CD14-positive monocyte (primary cell): ENCODE results near the gene VWA1. TPM values are rescaled to one million over a fixed set of nuclear protein-coding genes. Genes with fewer than 3 reads are reported as not detected.

Source experiments
- DNase-seq, 3 donors: peaks; one replicate each; pipeline ENCODE4 v3.0.0-alpha.2; 2011 to 2022
- H2AFZ ChIP-seq: 2 replicates; pipeline ENCODE4 v1.6.0; 2012; ENCODE audit warnings: mild to moderate bottlenecking, low read depth, low read length, inconsistent platforms; ENCODE audit not compliant: insufficient read depth, poor library complexity, severe bottlenecking
- H3K27ac ChIP-seq, 2 donors: 1 replicate in 1 of 2; 2 replicates in 1 of 2; pipeline ENCODE4 v1.5.1; 2012 to 2013; ENCODE audit warnings: low read length in 2 of 2, control low read depth in 1 of 2, inconsistent platforms in 1 of 2, low read depth in 1 of 2, mild to moderate bottlenecking in 1 of 2
- H3K27me3 ChIP-seq, 2 donors: one replicate each; pipeline versions ENCODE4 v1.6.0 to v1.6.1; 2011 to 2013; ENCODE audit warnings: low read length in 2 of 2; ENCODE audit not compliant: control insufficient read depth in 2 of 2, insufficient read depth in 2 of 2
- H3K36me3 ChIP-seq, 2 donors: replicated peaks in 1 of 2; 1 replicate in 1 of 2; 2 replicates in 1 of 2; pipeline versions ENCODE4 v1.5.1 to v1.6.1; 2012 to 2013; ENCODE audit warnings: low read length in 2 of 2, control low read depth in 1 of 2, inconsistent platforms in 1 of 2, mild to moderate bottlenecking in 1 of 2; ENCODE audit not compliant: insufficient read depth in 2 of 2, control insufficient read depth in 1 of 2
- H3K4me1 ChIP-seq, 2 donors: 1 replicate in 1 of 2; 2 replicates in 1 of 2; pipeline versions ENCODE4 v1.5.1 to v1.6.1; 2012 to 2013; ENCODE audit warnings: low read length in 2 of 2, control low read depth in 1 of 2, inconsistent platforms in 1 of 2, mild to moderate bottlenecking in 1 of 2, moderate library complexity in 1 of 2; ENCODE audit not compliant: insufficient read depth in 2 of 2, control insufficient read depth in 1 of 2
- H3K4me2 ChIP-seq: replicated peaks from 2 replicates; pipeline ENCODE3; 2012; ENCODE audit warnings: low read length, moderate library complexity, mild to moderate bottlenecking; ENCODE audit not compliant: poor library complexity, severe bottlenecking; ENCODE audit errors: extremely low read depth
- H3K4me3 ChIP-seq, 3 experiments: fragments of 200-600 bp in 1 of 3; sonication (generic) in 1 of 3; replicated peaks in 1 of 3; 1 replicate in 2 of 3; 2 replicates in 1 of 3; pipeline ENCODE4 v1.5.1; 2011 to 2013; ENCODE audit warnings: low read length in 3 of 3, mild to moderate bottlenecking in 3 of 3, control low read depth in 2 of 3, low read depth in 2 of 3, inconsistent platforms in 1 of 3, moderate library complexity in 1 of 3
- H3K79me2 ChIP-seq: 2 replicates; pipeline ENCODE4 v1.6.0; 2012; ENCODE audit warnings: mild to moderate bottlenecking, control low read depth, inconsistent platforms, low read length, moderate library complexity; ENCODE audit not compliant: insufficient read depth
- H3K9ac ChIP-seq: 2 replicates; pipeline ENCODE4 v1.6.0; 2017; ENCODE audit warnings: low read length, mild to moderate bottlenecking; ENCODE audit not compliant: insufficient read depth, poor library complexity, severe bottlenecking
- H3K9me3 ChIP-seq, 2 donors: replicated peaks in 1 of 2; 1 replicate in 1 of 2; 2 replicates in 1 of 2; pipeline versions ENCODE4 v1.5.1 to v1.6.1; 2012 to 2013; ENCODE audit warnings: low read length in 2 of 2, control low read depth in 1 of 2; ENCODE audit not compliant: control insufficient read depth in 1 of 2, insufficient read depth in 1 of 2
- H4K20me1 ChIP-seq: 2 replicates; pipeline ENCODE4 v1.6.0; 2012; ENCODE audit warnings: mild to moderate bottlenecking, low read length, control low read depth, moderate library complexity; ENCODE audit not compliant: insufficient read depth
- H3K27ac Mint-ChIP-seq, 7 donors: one replicate each; pipeline ENCODE4 v1.8.0; 2020; ENCODE audit warnings: mild to moderate bottlenecking in 7 of 7, mixed read lengths in 7 of 7, moderate library complexity in 6 of 7, inconsistent platforms in 2 of 7
- H3K27me3 Mint-ChIP-seq, 3 donors: one replicate each; pipeline ENCODE4 v1.8.0; 2021 to 2022; ENCODE audit warnings: low read depth in 3 of 3, mild to moderate bottlenecking in 3 of 3, mixed read lengths in 3 of 3, moderate library complexity in 3 of 3, inconsistent platforms in 1 of 3
- H3K36me3 Mint-ChIP-seq, 2 donors: one replicate each; pipeline ENCODE4 v1.8.0; 2020; ENCODE audit warnings: mixed read lengths in 2 of 2, inconsistent platforms in 1 of 2, mild to moderate bottlenecking in 1 of 2
- H3K4me1 Mint-ChIP-seq: one replicate; pipeline ENCODE4 v1.8.0; 2020; ENCODE audit warnings: mild to moderate bottlenecking, mixed read lengths
- H3K4me3 Mint-ChIP-seq, 2 donors: one replicate each; pipeline ENCODE4 v1.8.0; 2020; ENCODE audit warnings: mild to moderate bottlenecking in 2 of 2, mixed read lengths in 2 of 2, moderate library complexity in 1 of 2
- H3K9me3 Mint-ChIP-seq, 7 donors: one replicate each; pipeline ENCODE4 v1.8.0; 2020 to 2022; ENCODE audit warnings: mixed read lengths in 7 of 7, mild to moderate bottlenecking in 6 of 7, moderate library complexity in 6 of 7, inconsistent platforms in 2 of 7
- CTCF ChIP-seq: fragments of 200-600 bp; IDR thresholded peaks from one replicate; pipeline ENCODE4 v1.8.0; 2022; ENCODE audit warnings: antibody characterized with exemption, mild to moderate bottlenecking
- WGBS: methylation state at CpG from one replicate; pipeline ENCODE4 v1.1.5; 2013; ENCODE audit warnings: missing lambda C conversion rate; ENCODE audit not compliant: insufficient coverage; 5-methylcytosine and 5-hydroxymethylcytosine counted together
- intact Hi-C, 2 donors: fragments of 100-400 bp; cut with micrococcal nuclease; formaldehyde crosslinking; loops; one replicate each; pipeline versions ENCODE4 v1.15.0 to v1.15.1; 2023
- polyA plus RNA-seq, 3 donors: library from polyadenylated mRNA; depleted of rRNA in 1 of 3; unstranded in 2 of 3; stranded (reverse) in 1 of 3; fragments of 300-500 nt in 2 of 3; fragments of >200 nt in 1 of 3; fragmentation: Illumina TruSeq in 2 of 3; gene quantifications; 1 replicate in 2 of 3; 2 replicates in 1 of 3; pipeline ENCODE4 v1.2.3, GENCODE V29; 2012 to 2021

VWA1 gene
- polyA plus RNA-seq, 3 donors, result not detected

- Mint-ChIP-seq H3K4me3 (no peak overlapping the region), H3K27ac (no peak overlapping the region), H3K36me3 (no peaks in the 10 kb centered on the region), H3K4me1 (no peaks in the 10 kb centered on the region), H3K27me3 (peaks cover 16 to 44% (median 25%) of the 10 kb centered on the region in 3 donors), H3K9me3 (peaks cover 0 to 4% (median 0%) of the 10 kb centered on the region in 7 donors)
- no peaks in the 10 kb centered on the region for H3K9me3 ChIP-seq
- no peak overlapping the region for H3K9ac ChIP-seq
- no peaks in the 10 kb centered on the region for H4K20me1 ChIP-seq
- no peak overlapping the region for H3K27ac ChIP-seq
- no peak overlapping the region for H3K4me2 ChIP-seq
- peaks cover 2 to 18% of the 10 kb centered on the region in 2 donors for H3K27me3 ChIP-seq
- DNase-seq, result no peak
- H2AFZ ChIP-seq, result no peak overlapping the region
- no peaks in the 10 kb centered on the region for H3K36me3 ChIP-seq
- H3K4me1 ChIP-seq, result no peaks in the 10 kb centered on the region
- no peaks in the 10 kb centered on the region for H3K79me2 ChIP-seq
- TF ChIP-seq CTCF, result no peak
- intact Hi-C loops, result no loop called here
- WGBS, result 15% methylated on average over 111 of the region's 112 CpGs
- no peak overlapping the region for H3K4me3 ChIP-seq
These were observed 15.5 kb upstream of the VWA1 start for GRCh38 chr1:1419813-1420653.

- H3K9me3 ChIP-seq, result no peaks in the 10 kb centered on the region
- H3K27ac Mint-ChIP-seq, result no peak overlapping the region
These were observed 14.8 kb upstream of the VWA1 start for GRCh38 chr1:1420654-1421141.

More at GRCh38 chr1:1420654-1421141, 14.8 kb upstream of the VWA1 start:
- H3K27me3 ChIP-seq, result peaks cover 2 to 18% of the 10 kb centered on the region in 2 donors
- no peak for DNase-seq
- H3K4me2 ChIP-seq, result no peak overlapping the region
- 91% methylated on average over 7 of the region's 12 CpGs for WGBS
- H3K36me3 ChIP-seq, result no peaks in the 10 kb centered on the region
- peaks cover 21 to 48% (median 24%) of the 10 kb centered on the region in 3 donors for H3K27me3 Mint-ChIP-seq
- no peaks in the 10 kb centered on the region for H3K4me1 Mint-ChIP-seq
- H3K9ac ChIP-seq, result no peak overlapping the region
- H3K4me3 Mint-ChIP-seq, result peak overlapping the region in 1 of 2 donors; percentile 51
- intact Hi-C loops, result no loop called here
- TF ChIP-seq CTCF, result no peak
- H2AFZ ChIP-seq, result no peak overlapping the region
- H4K20me1 ChIP-seq, result no peaks in the 10 kb centered on the region
- H3K79me2 ChIP-seq, result no peaks in the 10 kb centered on the region
- peaks cover 0 to 4% (median 0%) of the 10 kb centered on the region in 7 donors for H3K9me3 Mint-ChIP-seq
- H3K4me3 ChIP-seq, result no peak overlapping the region
- H3K4me1 ChIP-seq, result no peaks in the 10 kb centered on the region
- no peaks in the 10 kb centered on the region for H3K36me3 Mint-ChIP-seq
- H3K27ac ChIP-seq, result no peak overlapping the region
